Esophagus muscularis mucosa (tissue), 3 donors: ENCODE results near the gene NPIPB8.

Source experiments
- EP300 ChIP-seq: sonication (generic); formaldehyde crosslinking; IDR thresholded peaks from one replicate; pipeline ENCODE4 v1.6.1; 2017; ENCODE audit warnings: antibody characterized with exemption
- TF ChIP-seq, protein P1 (sequence below), 3 experiments: fragments of 200-600 bp in 2 of 3; fragments of 450-650 bp in 1 of 3; sonication (generic) in 2 of 3; IDR thresholded peaks; one replicate each; pipeline ENCODE4 v1.5.1; 2017 to 2019; ENCODE audit warnings: antibody characterized with exemption in 3 of 3, mild to moderate bottlenecking in 2 of 3, moderate library complexity in 1 of 3

GRCh38 chr16:28603381-28604185 lies 34.3 kb upstream of the NPIPB8 start:
- TF ChIP-seq EP300 = no peak
- TF ChIP-seq, protein P1, sequence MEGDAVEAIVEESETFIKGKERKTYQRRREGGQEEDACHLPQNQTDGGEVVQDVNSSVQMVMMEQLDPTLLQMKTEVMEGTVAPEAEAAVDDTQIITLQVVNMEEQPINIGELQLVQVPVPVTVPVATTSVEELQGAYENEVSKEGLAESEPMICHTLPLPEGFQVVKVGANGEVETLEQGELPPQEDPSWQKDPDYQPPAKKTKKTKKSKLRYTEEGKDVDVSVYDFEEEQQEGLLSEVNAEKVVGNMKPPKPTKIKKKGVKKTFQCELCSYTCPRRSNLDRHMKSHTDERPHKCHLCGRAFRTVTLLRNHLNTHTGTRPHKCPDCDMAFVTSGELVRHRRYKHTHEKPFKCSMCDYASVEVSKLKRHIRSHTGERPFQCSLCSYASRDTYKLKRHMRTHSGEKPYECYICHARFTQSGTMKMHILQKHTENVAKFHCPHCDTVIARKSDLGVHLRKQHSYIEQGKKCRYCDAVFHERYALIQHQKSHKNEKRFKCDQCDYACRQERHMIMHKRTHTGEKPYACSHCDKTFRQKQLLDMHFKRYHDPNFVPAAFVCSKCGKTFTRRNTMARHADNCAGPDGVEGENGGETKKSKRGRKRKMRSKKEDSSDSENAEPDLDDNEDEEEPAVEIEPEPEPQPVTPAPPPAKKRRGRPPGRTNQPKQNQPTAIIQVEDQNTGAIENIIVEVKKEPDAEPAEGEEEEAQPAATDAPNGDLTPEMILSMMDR (IDR thresholded peaks at IDR 0.05) = no peak
